Measurements from ENCODE around the gene C12orf75.

The C12orf75 gene

GRCh38 chr12:105420046-105420445 is 89.6 kb downstream of the C12orf75 start:
- FAIRE-seq, result no peak

DNA sequence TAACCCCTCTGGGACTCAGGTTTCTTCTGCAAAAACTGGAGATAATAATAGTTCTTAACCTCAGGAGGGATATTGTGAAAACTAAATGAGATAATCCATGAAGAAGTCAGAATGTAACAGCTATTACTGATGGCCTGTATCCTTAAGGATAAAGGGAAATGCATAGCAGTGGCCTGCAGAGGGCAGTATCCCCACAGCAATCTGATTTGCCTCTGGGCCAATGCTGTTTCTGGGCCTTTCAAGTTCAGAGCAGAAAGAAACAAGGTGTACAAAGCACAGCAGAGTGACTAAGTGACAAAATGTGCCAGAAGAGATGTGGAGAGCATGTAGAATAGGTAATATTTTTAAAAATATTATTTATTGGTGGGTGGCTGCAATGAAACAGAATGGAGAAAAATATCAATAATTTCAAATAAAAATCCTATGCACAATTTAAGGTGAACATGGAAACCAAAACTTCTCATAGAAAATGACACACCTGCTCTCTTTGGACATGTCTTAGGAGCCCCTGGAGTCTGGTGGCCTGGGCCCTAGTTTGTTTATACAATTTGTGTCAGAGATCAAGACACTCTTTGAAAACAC is 90.3 kb downstream of the C12orf75 start:
- peak; percentile 97 for FAIRE-seq
